K562 (cell line): Measurements from ENCODE around the gene CDC42BPB. TPM values are rescaled to one million over a fixed set of nuclear protein-coding genes. Genes with fewer than 3 reads are reported as not detected.
A peak's percentile ranks its signal among the peaks of the same experiment; 100 is the strongest.

Experiments
- ADNP ChIP-seq: fragments of 200-800 bp; sonication (Bioruptor generic); IDR thresholded peaks from 2 replicates; pipeline ENCODE4 v1.6.1; 2016; ENCODE audit warnings: missing genetic modification characterization, missing compliant biosample characterization
- ARID3B ChIP-seq: fragments of 250-450 bp; sonication (Bioruptor Pico); IDR thresholded peaks from 2 replicates; pipeline ENCODE4 v1.4.0; 2020; ENCODE audit warnings: borderline replicate concordance
- CBFA2T3 ChIP-seq: fragments of 450-650 bp; IDR thresholded peaks from 2 replicates; pipeline ENCODE4 v1.6.1; 2017
- DACH1 ChIP-seq: fragments of 450-650 bp; IDR thresholded peaks from 2 replicates; pipeline ENCODE4 v1.6.1; 2018; ENCODE audit not compliant: partially characterized antibody
- FOSL1 ChIP-seq: fragments of 200-800 bp; sonication (Bioruptor generic); conservative IDR thresholded peaks from 2 replicates; pipeline ENCODE4 v1.6.1; 2016; ENCODE audit warnings: missing genetic modification characterization, missing compliant biosample characterization
- FUS ChIP-seq: fragments of 200-400 bp; formaldehyde crosslinking; optimal IDR thresholded peaks from 2 replicates; pipeline ENCODE3; 2017; ENCODE audit warnings: low read depth, low read length
- GATAD2A ChIP-seq: fragments of 450-650 bp; IDR thresholded peaks from 2 replicates; pipeline ENCODE4 v1.6.1; 2017
- KLF1 ChIP-seq: fragments of 450-650 bp; IDR thresholded peaks from 2 replicates; pipeline ENCODE4 v1.6.1; 2016; ENCODE audit warnings: missing genetic modification characterization, missing compliant biosample characterization
- NCOR1 ChIP-seq: fragments of 450-650 bp; IDR thresholded peaks from 2 replicates; pipeline ENCODE4 v1.6.1; 2016; ENCODE audit warnings: mild to moderate bottlenecking, moderate library complexity
- SMARCA4 ChIP-seq: fragments of 450-650 bp; IDR thresholded peaks from 2 replicates; pipeline ENCODE4 v1.6.1; 2016
- SP1 ChIP-seq: sonication (generic); formaldehyde crosslinking; IDR thresholded peaks from 2 replicates; pipeline ENCODE4 v1.8.1; 2022; ENCODE audit warnings: mild to moderate bottlenecking, missing genetic modification reagents
- SUPT5H ChIP-seq: fragments of 450-650 bp; IDR thresholded peaks from 2 replicates; pipeline ENCODE4 v1.6.1; 2016
- TCF3 ChIP-seq: sonication (generic); formaldehyde crosslinking; IDR thresholded peaks from 2 replicates; pipeline ENCODE4 v1.4.0; 2020; ENCODE audit warnings: mild to moderate bottlenecking, missing genetic modification reagents
- TRIM28 ChIP-seq: fragments of 450-650 bp; IDR thresholded peaks from 2 replicates; pipeline ENCODE4 v1.6.1; 2017
- ZNF311 ChIP-seq: fragments of 250-450 bp; sonication (Bioruptor Pico); IDR thresholded peaks from 2 replicates; pipeline ENCODE4 v1.4.0; 2020; ENCODE audit warnings: mild to moderate bottlenecking, moderate library complexity
- ZNF395 ChIP-seq: fragments of 200-800 bp; sonication (Bioruptor generic); IDR thresholded peaks from 2 replicates; pipeline ENCODE4 v1.6.1; 2017; ENCODE audit warnings: missing genetic modification characterization, missing compliant biosample characterization
- polyA plus RNA-seq, 8 experiments: library from polyadenylated mRNA; depleted of rRNA in 4 of 8; stranded (reverse) in 5 of 8; unstranded in 3 of 8; fragments of >200 nt; fragmentation: Nextera tagmentation in 2 of 8; fragmentation: Illumina TruSeq in 1 of 8; extraction: Ambion mirVana in 2 of 8; extraction: Trizol in 1 of 8; gene quantifications; 2 replicates each; pipeline versions ENCODE4 v1.2.1 to v1.2.3, GENCODE V29; 2011 to 2014; ENCODE audit warnings: inconsistent platforms in 1 of 8, missing spikeins in 1 of 8
- total RNA-seq, 7 experiments: library from RNA; depleted of rRNA in 6 of 7; stranded (reverse); fragments of >200 nt in 6 of 7; fragmentation: Illumina TruSeq in 2 of 7; extraction: Trizol in 2 of 7; gene quantifications; 2 replicates each; pipeline versions ENCODE4 v1.2.1 to v1.2.3, GENCODE V29; 2011 to 2021; ENCODE audit warnings: low replicate concordance in 1 of 7

The CDC42BPB gene
- total and polyA plus RNA-seq, 9 of the 15 experiments (the other 6 are each of a cell fraction or from before 2014, with no cell fraction given): 0.07 to 24.3 (median 12.6) TPM

GRCh38 chr14:103000291-103000921 is 56.9 kb downstream of the CDC42BPB start (continued):
- TF ChIP-seq SUPT5H (no peak), CBFA2T3 (peak; percentile 84), TCF3 (CRISPR knock-in tag) (peak; percentile 90), KLF1 (peak; percentile 77; the same call in 1 of the 2 replicates), TRIM28 (no peak), FUS (no peak), ZNF311 (CRISPR knock-in tag) (no peak), GATAD2A (no peak), FOSL1 (tag) (no peak), DACH1 (peak; percentile 28), SP1 (CRISPR knock-in tag) (no peak), NCOR1 (peak; percentile 60; the same call in 1 of the 2 replicates), ARID3B (CRISPR knock-in tag) (no peak), ZNF395 (CRISPR knock-in tag) (0 out of 2 replicates have a peak, but pooled peaks have one; percentile 33), SMARCA4 (peak; percentile 39; the same call in 1 of the 2 replicates), ADNP (tag) (no peak)
- TF ChIP-seq, all 486 proteins: peak for 33
